A549 (cell line): ENCODE results near the gene OPCML.

ENCODE experiments used
- CEBPB ChIP-seq, 2 experiments: fragments of >200 bp in 1 of 2; sonication (Bioruptor Twin) in 1 of 2; formaldehyde crosslinking in 1 of 2; IDR thresholded peaks; 2 replicates each; pipeline ENCODE4 v1.6.1; 2012 to 2016
- EP300 ChIP-seq, 2 experiments: fragments of >200 bp; sonication (Bioruptor Twin); formaldehyde crosslinking; IDR thresholded peaks; 2 replicates in 1 of 2; 3 replicates in 1 of 2; pipeline ENCODE4 v1.6.1; 2016 to 2017
- FOSB ChIP-seq: fragments of 250-450 bp; sonication (Bioruptor Pico); IDR thresholded peaks from 2 replicates; pipeline ENCODE4 v1.5.0; 2020; ENCODE audit warnings: mild to moderate bottlenecking, moderate library complexity
- HDAC2 ChIP-seq: fragments of 200-600 bp; sonication (generic); IDR thresholded peaks from 2 replicates; pipeline ENCODE4 v1.6.1; 2016
- JUN ChIP-seq, 2 experiments: fragments of >200 bp; sonication (Bioruptor Twin); formaldehyde crosslinking; IDR thresholded peaks; 2 replicates in 1 of 2; 3 replicates in 1 of 2; pipeline ENCODE4 v1.6.1; 2016 to 2017
- MYC ChIP-seq: IDR thresholded peaks from 2 replicates; pipeline ENCODE4 v1.6.1; 2012; ENCODE audit warnings: mild to moderate bottlenecking, inconsistent platforms, low read length, improper control_type of control experiment, borderline replicate concordance
- POLR2A ChIP-seq: IDR thresholded peaks from 2 replicates; pipeline ENCODE4 v1.6.1; 2012; ENCODE audit warnings: mild to moderate bottlenecking, low read length
- RNF2 ChIP-seq: fragments of 200-600 bp; sonication (generic); IDR thresholded peaks from 2 replicates; pipeline ENCODE4 v1.6.1; 2016; ENCODE audit warnings: low read depth, mild to moderate bottlenecking, antibody characterized with exemption, moderate library complexity, borderline replicate concordance
- TF ChIP-seq, protein P1 (sequence below): fragments of >200 bp; sonication (Bioruptor Twin); formaldehyde crosslinking; IDR thresholded peaks from 3 replicates; pipeline ENCODE4 v1.5.1; 2016
- TF ChIP-seq, protein P2 (sequence below): fragments of 250-450 bp; sonication (Bioruptor Pico); IDR thresholded peaks from 2 replicates; pipeline ENCODE4 v1.5.0; 2021; ENCODE audit warnings: mild to moderate bottlenecking, moderate library complexity, borderline replicate concordance
- TF ChIP-seq, protein P3 (sequence below): fragments of 150-350 bp; IDR thresholded peaks from 2 replicates; pipeline ENCODE4 v1.6.1; 2014; ENCODE audit warnings: low read depth, mild to moderate bottlenecking, low read length
- TF ChIP-seq, protein P4 (sequence below): fragments of 450-650 bp; IDR thresholded peaks from 2 replicates; pipeline ENCODE4 v1.6.1; 2014; ENCODE audit warnings: antibody characterized with exemption

DNA sequence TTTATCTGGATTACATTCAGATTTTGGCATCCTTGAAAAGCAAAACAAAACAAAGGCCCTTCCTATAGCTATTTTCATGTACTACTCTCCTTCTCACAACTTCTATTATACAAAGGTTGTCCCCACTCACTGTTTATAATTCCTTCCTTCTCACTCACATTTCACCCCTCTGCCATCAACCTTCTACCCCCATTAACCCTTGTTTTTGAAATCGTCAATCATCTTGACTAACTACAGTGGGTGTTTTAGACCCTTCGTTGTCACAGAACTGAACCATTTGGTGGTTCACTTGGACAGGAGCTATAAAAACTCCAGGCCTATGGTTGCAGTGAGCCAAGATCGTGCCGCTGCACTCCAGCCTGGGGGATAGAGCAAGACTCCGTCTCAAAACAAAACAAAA, 639.4 kb downstream of the OPCML start:
- TF ChIP-seq EP300 (IDR thresholded peaks at IDR 0.05) (no peak), MYC (no peak), RNF2 (no peak), POLR2A (no peak), JUN (IDR thresholded peaks at IDR 0.05) (no peak), HDAC2 (no peak), FOSB (CRISPR knock-in tag) (no peak), CEBPB (IDR thresholded peaks at IDR 0.05) (no peak)
- TF ChIP-seq, protein P1, sequence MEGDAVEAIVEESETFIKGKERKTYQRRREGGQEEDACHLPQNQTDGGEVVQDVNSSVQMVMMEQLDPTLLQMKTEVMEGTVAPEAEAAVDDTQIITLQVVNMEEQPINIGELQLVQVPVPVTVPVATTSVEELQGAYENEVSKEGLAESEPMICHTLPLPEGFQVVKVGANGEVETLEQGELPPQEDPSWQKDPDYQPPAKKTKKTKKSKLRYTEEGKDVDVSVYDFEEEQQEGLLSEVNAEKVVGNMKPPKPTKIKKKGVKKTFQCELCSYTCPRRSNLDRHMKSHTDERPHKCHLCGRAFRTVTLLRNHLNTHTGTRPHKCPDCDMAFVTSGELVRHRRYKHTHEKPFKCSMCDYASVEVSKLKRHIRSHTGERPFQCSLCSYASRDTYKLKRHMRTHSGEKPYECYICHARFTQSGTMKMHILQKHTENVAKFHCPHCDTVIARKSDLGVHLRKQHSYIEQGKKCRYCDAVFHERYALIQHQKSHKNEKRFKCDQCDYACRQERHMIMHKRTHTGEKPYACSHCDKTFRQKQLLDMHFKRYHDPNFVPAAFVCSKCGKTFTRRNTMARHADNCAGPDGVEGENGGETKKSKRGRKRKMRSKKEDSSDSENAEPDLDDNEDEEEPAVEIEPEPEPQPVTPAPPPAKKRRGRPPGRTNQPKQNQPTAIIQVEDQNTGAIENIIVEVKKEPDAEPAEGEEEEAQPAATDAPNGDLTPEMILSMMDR = no peak
- TF ChIP-seq, protein P2, sequence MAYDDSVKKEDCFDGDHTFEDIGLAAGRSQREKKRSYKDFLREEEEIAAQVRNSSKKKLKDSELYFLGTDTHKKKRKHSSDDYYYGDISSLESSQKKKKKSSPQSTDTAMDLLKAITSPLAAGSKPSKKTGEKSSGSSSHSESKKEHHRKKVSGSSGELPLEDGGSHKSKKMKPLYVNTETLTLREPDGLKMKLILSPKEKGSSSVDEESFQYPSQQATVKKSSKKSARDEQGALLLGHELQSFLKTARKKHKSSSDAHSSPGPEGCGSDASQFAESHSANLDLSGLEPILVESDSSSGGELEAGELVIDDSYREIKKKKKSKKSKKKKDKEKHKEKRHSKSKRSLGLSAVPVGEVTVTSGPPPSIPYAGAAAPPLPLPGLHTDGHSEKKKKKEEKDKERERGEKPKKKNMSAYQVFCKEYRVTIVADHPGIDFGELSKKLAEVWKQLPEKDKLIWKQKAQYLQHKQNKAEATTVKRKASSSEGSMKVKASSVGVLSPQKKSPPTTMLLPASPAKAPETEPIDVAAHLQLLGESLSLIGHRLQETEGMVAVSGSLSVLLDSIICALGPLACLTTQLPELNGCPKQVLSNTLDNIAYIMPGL = no peak
- TF ChIP-seq, protein P3, sequence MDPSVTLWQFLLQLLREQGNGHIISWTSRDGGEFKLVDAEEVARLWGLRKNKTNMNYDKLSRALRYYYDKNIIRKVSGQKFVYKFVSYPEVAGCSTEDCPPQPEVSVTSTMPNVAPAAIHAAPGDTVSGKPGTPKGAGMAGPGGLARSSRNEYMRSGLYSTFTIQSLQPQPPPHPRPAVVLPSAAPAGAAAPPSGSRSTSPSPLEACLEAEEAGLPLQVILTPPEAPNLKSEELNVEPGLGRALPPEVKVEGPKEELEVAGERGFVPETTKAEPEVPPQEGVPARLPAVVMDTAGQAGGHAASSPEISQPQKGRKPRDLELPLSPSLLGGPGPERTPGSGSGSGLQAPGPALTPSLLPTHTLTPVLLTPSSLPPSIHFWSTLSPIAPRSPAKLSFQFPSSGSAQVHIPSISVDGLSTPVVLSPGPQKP = no peak
- TF ChIP-seq, protein P4, sequence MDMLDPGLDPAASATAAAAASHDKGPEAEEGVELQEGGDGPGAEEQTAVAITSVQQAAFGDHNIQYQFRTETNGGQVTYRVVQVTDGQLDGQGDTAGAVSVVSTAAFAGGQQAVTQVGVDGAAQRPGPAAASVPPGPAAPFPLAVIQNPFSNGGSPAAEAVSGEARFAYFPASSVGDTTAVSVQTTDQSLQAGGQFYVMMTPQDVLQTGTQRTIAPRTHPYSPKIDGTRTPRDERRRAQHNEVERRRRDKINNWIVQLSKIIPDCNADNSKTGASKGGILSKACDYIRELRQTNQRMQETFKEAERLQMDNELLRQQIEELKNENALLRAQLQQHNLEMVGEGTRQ = no peak
